ENCODE results near the gene THRB.

- TF ChIP-seq CTCF (IDR thresholded peaks at IDR 0.05) (no peak), POLR2A (IDR thresholded peaks at IDR 0.05) (no peak)
These were observed 355.8 kb downstream of the THRB start for GRCh38 chr3:24138876-24139256.
